Measurements from ENCODE around the gene PGBD5. TPM values are rescaled to one million over a fixed set of nuclear protein-coding genes. Genes with fewer than 3 reads are reported as not detected.

The PGBD5 gene
- polyA plus RNA-seq, 4 donors: under 0.01 to 1.0 (median 0.48) TPM

- DNase-seq (no peak), FAIRE-seq (no peak)
- Histone ChIP-seq H3K36me3 (ENCODE audit: control insufficient read depth in 3 of 3, insufficient read depth in 2 of 3, low read depth in 1 of 3, low read length in 3 of 3) (no peaks in the 10 kb centered on the region), H3K9me3 (ENCODE audit: control insufficient read depth in 2 of 2, insufficient read depth in 1 of 2, low read depth in 1 of 2, low read length in 1 of 2) (no peaks in the 10 kb centered on the region), H3K27ac (ENCODE audit: low read depth in 1 of 3, low read length in 2 of 3) (no peak overlapping the region), H3K4me3 (ENCODE audit: low read depth in 1 of 3, low read length in 3 of 3) (no peak overlapping the region), H3K27me3 (ENCODE audit: control insufficient read depth in 3 of 3, insufficient read depth in 3 of 3, low read length in 3 of 3) (no peaks in the 10 kb centered on the region), H3K4me1 (ENCODE audit: control insufficient read depth in 3 of 3, insufficient read depth in 2 of 3, low read depth in 1 of 3, low read length in 2 of 3) (peaks cover 0 to 23% (median 7%) of the 10 kb centered on the region in 3 donors)
- whole genome bisulfite sequencing, 3 donors: 76 to 83% (median 80%) methylated on average over 26 of the region's 26 CpGs
Observed at GRCh38 chr1:230300322-230301301, 125.5 kb downstream of the PGBD5 start.

- Histone ChIP-seq H3K36me3 (ENCODE audit: control insufficient read depth in 3 of 3, insufficient read depth in 2 of 3, low read depth in 1 of 3, low read length in 3 of 3) (no peaks in the 10 kb centered on the region), H3K4me3 (ENCODE audit: low read depth in 1 of 3, low read length in 3 of 3) (no peak overlapping the region), H3K27me3 (ENCODE audit: control insufficient read depth in 3 of 3, insufficient read depth in 3 of 3, low read length in 3 of 3) (no peaks in the 10 kb centered on the region), H3K9me3 (ENCODE audit: control insufficient read depth in 2 of 2, insufficient read depth in 1 of 2, low read depth in 1 of 2, low read length in 1 of 2) (no peaks in the 10 kb centered on the region), H3K4me1 (ENCODE audit: control insufficient read depth in 3 of 3, insufficient read depth in 2 of 3, low read depth in 1 of 3, low read length in 2 of 3) (peaks cover 0 to 23% (median 7%) of the 10 kb centered on the region in 3 donors), H3K27ac (ENCODE audit: low read depth in 1 of 3, low read length in 2 of 3) (peak overlapping the region; percentile 2 to 87 (median 81))
- DNase-seq (peak; percentile 91 to 92), FAIRE-seq (no peak)
- WGBS, 3 donors: 18 to 52% (median 29%) methylated on average over 15 of the region's 15 CpGs
Observed at GRCh38 chr1:230299191-230300006, 126.7 kb downstream of the PGBD5 start.

- Histone ChIP-seq H3K4me1 (ENCODE audit: control insufficient read depth in 3 of 3, insufficient read depth in 2 of 3, low read depth in 1 of 3, low read length in 2 of 3) (peaks cover 0 to 14% (median 5%) of the 10 kb centered on the region in 3 donors), H3K36me3 (ENCODE audit: control insufficient read depth in 3 of 3, insufficient read depth in 2 of 3, low read depth in 1 of 3, low read length in 3 of 3) (no peaks in the 10 kb centered on the region), H3K4me3 (ENCODE audit: low read depth in 1 of 3, low read length in 3 of 3) (no peak overlapping the region), H3K27ac (ENCODE audit: low read depth in 1 of 3, low read length in 2 of 3) (no peak overlapping the region), H3K9me3 (ENCODE audit: control insufficient read depth in 2 of 2, insufficient read depth in 1 of 2, low read depth in 1 of 2, low read length in 1 of 2) (no peaks in the 10 kb centered on the region), H3K27me3 (ENCODE audit: control insufficient read depth in 3 of 3, insufficient read depth in 3 of 3, low read length in 3 of 3) (no peaks in the 10 kb centered on the region)
- DNase-seq: no peak
- WGBS, 3 donors: 84 to 91% (median 85%) methylated on average over 3 of the region's 3 CpGs
- FAIRE-seq: no peak
Observed at GRCh38 chr1:230295367-230295766, 130.8 kb downstream of the PGBD5 start.

- H3K27ac ChIP-seq (ENCODE audit: low read depth in 1 of 3, low read length in 2 of 3): no peak overlapping the region
- H3K36me3 ChIP-seq (ENCODE audit: control insufficient read depth in 3 of 3, insufficient read depth in 2 of 3, low read depth in 1 of 3, low read length in 3 of 3): no peaks in the 10 kb centered on the region
- no peaks in the 10 kb centered on the region for H3K4me1 ChIP-seq (ENCODE audit: control insufficient read depth in 3 of 3, insufficient read depth in 2 of 3, low read depth in 1 of 3, low read length in 2 of 3)
- FAIRE-seq (no peak), DNase-seq (no peak)
- no peaks in the 10 kb centered on the region for H3K27me3 ChIP-seq (ENCODE audit: control insufficient read depth in 3 of 3, insufficient read depth in 3 of 3, low read length in 3 of 3)
- 75 to 87% (median 78%) methylated on average over 6 to 7 of the region's 7 CpGs for WGBS, 3 donors
- H3K4me3 ChIP-seq (ENCODE audit: low read depth in 1 of 3, low read length in 3 of 3): no peak overlapping the region
- H3K9me3 ChIP-seq (ENCODE audit: control insufficient read depth in 2 of 2, insufficient read depth in 1 of 2, low read depth in 1 of 2, low read length in 1 of 2): no peaks in the 10 kb centered on the region
Observed at GRCh38 chr1:230293390-230293700, 132.8 kb downstream of the PGBD5 start.

GRCh38 chr1:230292689-230293389, 133.3 kb downstream of the PGBD5 start:
- 78 to 83% (median 82%) methylated on average over 12 of the region's 12 CpGs for WGBS, 3 donors
- H3K4me3 ChIP-seq (ENCODE audit: low read depth in 1 of 3, low read length in 3 of 3): no peak overlapping the region
- H3K9me3 ChIP-seq (ENCODE audit: control insufficient read depth in 2 of 2, insufficient read depth in 1 of 2, low read depth in 1 of 2, low read length in 1 of 2): no peaks in the 10 kb centered on the region
- FAIRE-seq: no peak
- no peaks in the 10 kb centered on the region for H3K36me3 ChIP-seq (ENCODE audit: control insufficient read depth in 3 of 3, insufficient read depth in 2 of 3, low read depth in 1 of 3, low read length in 3 of 3)
- no peaks in the 10 kb centered on the region for H3K4me1 ChIP-seq (ENCODE audit: control insufficient read depth in 3 of 3, insufficient read depth in 2 of 3, low read depth in 1 of 3, low read length in 2 of 3)
- no peaks in the 10 kb centered on the region for H3K27me3 ChIP-seq (ENCODE audit: control insufficient read depth in 3 of 3, insufficient read depth in 3 of 3, low read length in 3 of 3)
- DNase-seq: no peak
- H3K27ac ChIP-seq (ENCODE audit: low read depth in 1 of 3, low read length in 2 of 3): no peak overlapping the region

GRCh38 chr1:230291731-230292620, 134.2 kb downstream of the PGBD5 start:
- DNase-seq: no peak
- Histone ChIP-seq H3K27me3 (ENCODE audit: control insufficient read depth in 3 of 3, insufficient read depth in 3 of 3, low read length in 3 of 3) (no peaks in the 10 kb centered on the region), H3K4me3 (ENCODE audit: low read depth in 1 of 3, low read length in 3 of 3) (no peak overlapping the region), H3K9me3 (ENCODE audit: control insufficient read depth in 2 of 2, insufficient read depth in 1 of 2, low read depth in 1 of 2, low read length in 1 of 2) (no peaks in the 10 kb centered on the region), H3K4me1 (ENCODE audit: control insufficient read depth in 3 of 3, insufficient read depth in 2 of 3, low read depth in 1 of 3, low read length in 2 of 3) (no peaks in the 10 kb centered on the region), H3K27ac (ENCODE audit: low read depth in 1 of 3, low read length in 2 of 3) (no peak overlapping the region), H3K36me3 (ENCODE audit: control insufficient read depth in 3 of 3, insufficient read depth in 2 of 3, low read depth in 1 of 3, low read length in 3 of 3) (no peaks in the 10 kb centered on the region)
- 65 to 81% (median 76%) methylated on average over 18 to 28 of the region's 28 CpGs for WGBS, 3 donors
- no peak for FAIRE-seq

GRCh38 chr1:230289350-230289644, 136.8 kb downstream of the PGBD5 start:
- H3K27ac ChIP-seq (ENCODE audit: low read depth in 1 of 3, low read length in 2 of 3): no peak overlapping the region
- FAIRE-seq (no peak), DNase-seq (no peak)
- H3K4me3 ChIP-seq (ENCODE audit: low read depth in 1 of 3, low read length in 3 of 3): no peak overlapping the region
- peaks cover 0 to 7% (median 2%) of the 10 kb centered on the region in 3 donors for H3K4me1 ChIP-seq (ENCODE audit: control insufficient read depth in 3 of 3, insufficient read depth in 2 of 3, low read depth in 1 of 3, low read length in 2 of 3)
- no peaks in the 10 kb centered on the region for H3K9me3 ChIP-seq (ENCODE audit: control insufficient read depth in 2 of 2, insufficient read depth in 1 of 2, low read depth in 1 of 2, low read length in 1 of 2)
- H3K36me3 ChIP-seq (ENCODE audit: control insufficient read depth in 3 of 3, insufficient read depth in 2 of 3, low read depth in 1 of 3, low read length in 3 of 3): peaks cover 0 to 3% (median 0%) of the 10 kb centered on the region in 3 donors
- no peaks in the 10 kb centered on the region for H3K27me3 ChIP-seq (ENCODE audit: control insufficient read depth in 3 of 3, insufficient read depth in 3 of 3, low read length in 3 of 3)
- 87 to 93% (median 92%) methylated on average over 5 of the region's 5 CpGs for whole genome bisulfite sequencing, 3 donors

All from small intestine (tissue), 7 donors.